Stimulated activated naive CD8-positive, alpha-beta T cell treated with anti-CD3 and anti-CD28 coated beads, Interleukin-15, Interleukin-2, amounts not matched to agents 100 U/mL and 50 U/mL, for 24 hours (primary cell): ENCODE data around the gene FANK1.
"Not testable (repeated sequence)": the region's sequence is repeated elsewhere in the genome, so short reads cannot be mapped to it uniquely, and the experiment has no call there.

Source experiments
- ATAC-seq: fragments of 150-1000 bp; cut with Tn5 transposase; one replicate; pipeline ENCODE4 v1.10.0; 2021
- DNase-seq: peaks from one replicate; pipeline ENCODE4 v3.0.0; 2021

The FANK1 gene

GRCh38 chr10:125928928-125929585 lies 32.7 kb downstream of the FANK1 start:
- ATAC-seq (no peak), DNase-seq (no peak)

GRCh38 chr10:125929618-125930017 lies 33.3 kb downstream of the FANK1 start:
- ATAC-seq, result no peak

GRCh38 chr10:125933693-125934092 lies 37.3 kb downstream of the FANK1 start:
- ATAC-seq (no peak), DNase-seq (no peak)

More at GRCh38 chr10:125929618-125930017, 33.3 kb downstream of the FANK1 start:
- no peak for DNase-seq

- DNase-seq (no peak), ATAC-seq (no peak)
Observed at GRCh38 chr10:125936331-125936730, 40.0 kb downstream of the FANK1 start.

- ATAC-seq (no peak), DNase-seq (no peak)
Observed at GRCh38 chr10:125940515-125940914, 44.2 kb downstream of the FANK1 start.

GRCh38 chr10:125951290-125951689 lies 54.9 kb downstream of the FANK1 start:
- no peak for DNase-seq
- ATAC-seq, result no peak

- DNase-seq, result no peak
- ATAC-seq, result no peak
Observed at GRCh38 chr10:125953778-125954385, 57.5 kb downstream of the FANK1 start.

GRCh38 chr10:125955766-125956165 lies 59.4 kb downstream of the FANK1 start:
- no peak for ATAC-seq
- DNase-seq, result no peak

- no peak for ATAC-seq
Observed at GRCh38 chr10:125961743-125962142, 65.4 kb downstream of the FANK1 start.

GRCh38 chr10:125962200-125962599 lies 65.8 kb downstream of the FANK1 start:
- ATAC-seq, result no peak
- DNase-seq, result no peak

More at GRCh38 chr10:125961743-125962142, 65.4 kb downstream of the FANK1 start:
- DNase-seq, result no peak

GRCh38 chr10:125964558-125964957 lies 68.2 kb downstream of the FANK1 start:
- ATAC-seq, result no peak

GRCh38 chr10:125967533-125967932 lies 71.2 kb downstream of the FANK1 start:
- no peak for ATAC-seq
- DNase-seq, result no peak

More at GRCh38 chr10:125964558-125964957, 68.2 kb downstream of the FANK1 start:
- DNase-seq, result no peak

- DNase-seq, ATAC-seq: not testable (repeated sequence)
Observed at GRCh38 chr10:125970077-125970630, 73.8 kb downstream of the FANK1 start.

- ATAC-seq (no peak), DNase-seq (no peak)
Observed at GRCh38 chr10:125976960-125977605, 80.7 kb downstream of the FANK1 start.

GRCh38 chr10:125979976-125980375 lies 83.6 kb downstream of the FANK1 start:
- no peak for DNase-seq
- no peak for ATAC-seq

- DNase-seq (no peak), ATAC-seq (no peak)
Observed at GRCh38 chr10:125980521-125981035, 84.2 kb downstream of the FANK1 start.

- DNase-seq, result peak; percentile 16
Observed at GRCh38 chr10:125982260-125982948, 86.0 kb downstream of the FANK1 start.

GRCh38 chr10:125983161-125983560 lies 86.8 kb downstream of the FANK1 start:
- ATAC-seq (no peak), DNase-seq (no peak)

More at GRCh38 chr10:125982260-125982948, 86.0 kb downstream of the FANK1 start:
- ATAC-seq, result peak; percentile 54

GRCh38 chr10:125983656-125984055 lies 87.3 kb downstream of the FANK1 start:
- DNase-seq, result no peak
- no peak for ATAC-seq

GRCh38 chr10:125984346-125984745 lies 88.0 kb downstream of the FANK1 start:
- DNase-seq (no peak), ATAC-seq (no peak)

- ATAC-seq (no peak), DNase-seq (no peak)
Observed at GRCh38 chr10:125984865-125985495, 88.6 kb downstream of the FANK1 start.
